Activated naive CD4-positive, alpha-beta T cell treated with anti-CD3 and anti-CD28 coated beads, Interleukin-2, amount 50 U/mL, for 16 hours (primary cell): Measurements from ENCODE around the gene PHF2.

Experiments used
- DNase-seq: peaks from one replicate; pipeline ENCODE4 v3.0.0-alpha.2; 2020

The PHF2 gene

GRCh38 chr9:93634311-93635185 lies 58.2 kb downstream of the PHF2 start:
- no peak for DNase-seq

- no peak for DNase-seq
These were observed 59.1 kb downstream of the PHF2 start for GRCh38 chr9:93635186-93636107.

GRCh38 chr9:93636172-93636661 lies 59.8 kb downstream of the PHF2 start:
- DNase-seq = no peak

GRCh38 chr9:93636667-93637066 lies 60.3 kb downstream of the PHF2 start:
- no peak for DNase-seq

- DNase-seq = no peak
These were observed 61.5 kb downstream of the PHF2 start for GRCh38 chr9:93637886-93638285.

- DNase-seq = no peak
These were observed 63.6 kb downstream of the PHF2 start for GRCh38 chr9:93640027-93640426.

GRCh38 chr9:93642961-93643360 lies 66.6 kb downstream of the PHF2 start:
- no peak for DNase-seq

- no peak for DNase-seq
These were observed 68.2 kb downstream of the PHF2 start for GRCh38 chr9:93644397-93645088.

GRCh38 chr9:93645149-93645889 lies 68.9 kb downstream of the PHF2 start:
- DNase-seq = no peak

GRCh38 chr9:93645921-93646639 lies 69.7 kb downstream of the PHF2 start:
- DNase-seq = no peak

GRCh38 chr9:93646640-93647178 lies 70.3 kb downstream of the PHF2 start:
- DNase-seq = no peak

GRCh38 chr9:93648181-93648580 lies 71.8 kb downstream of the PHF2 start:
- no peak for DNase-seq

GRCh38 chr9:93648836-93649235 lies 72.5 kb downstream of the PHF2 start:
- no peak for DNase-seq

GRCh38 chr9:93649610-93650261 lies 73.4 kb downstream of the PHF2 start:
- no peak for DNase-seq

GRCh38 chr9:93650448-93650847 lies 74.1 kb downstream of the PHF2 start:
- DNase-seq = no peak

- no peak for DNase-seq
These were observed 75.2 kb downstream of the PHF2 start for GRCh38 chr9:93651521-93651950.

- DNase-seq = peak; percentile 4
These were observed 76.5 kb downstream of the PHF2 start for GRCh38 chr9:93652604-93653592.

- DNase-seq = peak; percentile 5
These were observed 77.4 kb downstream of the PHF2 start for GRCh38 chr9:93653760-93654159.

GRCh38 chr9:93654351-93654961 lies 78.1 kb downstream of the PHF2 start:
- peak; percentile 8 for DNase-seq
